ENCODE data around the gene EFHD2.

GRCh38 chr1:15417059-15417934, 7.6 kb downstream of the EFHD2 start:
- TF ChIP-seq SUZ12 (IDR thresholded peaks at IDR 0.05; ENCODE audit: extremely low read depth, insufficient read depth, insufficient read length) (no peak), ZNF274 (IDR thresholded peaks at IDR 0.05; ENCODE audit: low read depth, low read length) (no peak), YY1 (IDR thresholded peaks at IDR 0.05; ENCODE audit: insufficient read depth, insufficient read length) (no peak)

All from NT2/D1 (cell line).